ENCODE data around the gene PNPLA6. TPM values are rescaled to one million over a fixed set of nuclear protein-coding genes. Genes with fewer than 3 reads are reported as not detected.

The PNPLA6 gene
- total and polyA plus RNA-seq, 2 of the 8 experiments (the other 6 are each of a cell fraction or from before 2014, with no cell fraction given), result 55.1 to 121 TPM

- TF ChIP-seq POLR2AphosphoS5 (IDR thresholded peaks at IDR 0.05; ENCODE audit: low read depth, low read length) (peak; percentile 82), MAFK (IDR thresholded peaks at IDR 0.05; ENCODE audit: low read depth, low read length) (no peak), SP4 (IDR thresholded peaks at IDR 0.05; ENCODE audit: low read length) (peak; percentile 38; the same call in 1 of the 2 replicates), CBX8 (IDR thresholded peaks at IDR 0.05; ENCODE audit: borderline replicate concordance, low read depth, low read length) (no peak), EZH2 (IDR thresholded peaks at IDR 0.05; ENCODE audit: low read depth, low read length, severe bottlenecking) (no peak), JUN (IDR thresholded peaks at IDR 0.05; ENCODE audit: low read depth, low read length) (no peak), EGR1 (IDR thresholded peaks at IDR 0.05; ENCODE audit: borderline replicate concordance, low read depth, low read length) (no peak), CHD1 (IDR thresholded peaks at IDR 0.05; ENCODE audit: low read depth, low read length) (no peak), KDM4A (IDR thresholded peaks at IDR 0.05; ENCODE audit: low read depth, low read length, severe bottlenecking) (peak; percentile 25), KDM5A (IDR thresholded peaks at IDR 0.05; ENCODE audit: low read length) (no peak), YY1 (IDR thresholded peaks at IDR 0.05; ENCODE audit: low read depth, low read length) (peak; percentile 66; the same call in 1 of the 2 replicates)
- TF ChIP-seq, protein P1, sequence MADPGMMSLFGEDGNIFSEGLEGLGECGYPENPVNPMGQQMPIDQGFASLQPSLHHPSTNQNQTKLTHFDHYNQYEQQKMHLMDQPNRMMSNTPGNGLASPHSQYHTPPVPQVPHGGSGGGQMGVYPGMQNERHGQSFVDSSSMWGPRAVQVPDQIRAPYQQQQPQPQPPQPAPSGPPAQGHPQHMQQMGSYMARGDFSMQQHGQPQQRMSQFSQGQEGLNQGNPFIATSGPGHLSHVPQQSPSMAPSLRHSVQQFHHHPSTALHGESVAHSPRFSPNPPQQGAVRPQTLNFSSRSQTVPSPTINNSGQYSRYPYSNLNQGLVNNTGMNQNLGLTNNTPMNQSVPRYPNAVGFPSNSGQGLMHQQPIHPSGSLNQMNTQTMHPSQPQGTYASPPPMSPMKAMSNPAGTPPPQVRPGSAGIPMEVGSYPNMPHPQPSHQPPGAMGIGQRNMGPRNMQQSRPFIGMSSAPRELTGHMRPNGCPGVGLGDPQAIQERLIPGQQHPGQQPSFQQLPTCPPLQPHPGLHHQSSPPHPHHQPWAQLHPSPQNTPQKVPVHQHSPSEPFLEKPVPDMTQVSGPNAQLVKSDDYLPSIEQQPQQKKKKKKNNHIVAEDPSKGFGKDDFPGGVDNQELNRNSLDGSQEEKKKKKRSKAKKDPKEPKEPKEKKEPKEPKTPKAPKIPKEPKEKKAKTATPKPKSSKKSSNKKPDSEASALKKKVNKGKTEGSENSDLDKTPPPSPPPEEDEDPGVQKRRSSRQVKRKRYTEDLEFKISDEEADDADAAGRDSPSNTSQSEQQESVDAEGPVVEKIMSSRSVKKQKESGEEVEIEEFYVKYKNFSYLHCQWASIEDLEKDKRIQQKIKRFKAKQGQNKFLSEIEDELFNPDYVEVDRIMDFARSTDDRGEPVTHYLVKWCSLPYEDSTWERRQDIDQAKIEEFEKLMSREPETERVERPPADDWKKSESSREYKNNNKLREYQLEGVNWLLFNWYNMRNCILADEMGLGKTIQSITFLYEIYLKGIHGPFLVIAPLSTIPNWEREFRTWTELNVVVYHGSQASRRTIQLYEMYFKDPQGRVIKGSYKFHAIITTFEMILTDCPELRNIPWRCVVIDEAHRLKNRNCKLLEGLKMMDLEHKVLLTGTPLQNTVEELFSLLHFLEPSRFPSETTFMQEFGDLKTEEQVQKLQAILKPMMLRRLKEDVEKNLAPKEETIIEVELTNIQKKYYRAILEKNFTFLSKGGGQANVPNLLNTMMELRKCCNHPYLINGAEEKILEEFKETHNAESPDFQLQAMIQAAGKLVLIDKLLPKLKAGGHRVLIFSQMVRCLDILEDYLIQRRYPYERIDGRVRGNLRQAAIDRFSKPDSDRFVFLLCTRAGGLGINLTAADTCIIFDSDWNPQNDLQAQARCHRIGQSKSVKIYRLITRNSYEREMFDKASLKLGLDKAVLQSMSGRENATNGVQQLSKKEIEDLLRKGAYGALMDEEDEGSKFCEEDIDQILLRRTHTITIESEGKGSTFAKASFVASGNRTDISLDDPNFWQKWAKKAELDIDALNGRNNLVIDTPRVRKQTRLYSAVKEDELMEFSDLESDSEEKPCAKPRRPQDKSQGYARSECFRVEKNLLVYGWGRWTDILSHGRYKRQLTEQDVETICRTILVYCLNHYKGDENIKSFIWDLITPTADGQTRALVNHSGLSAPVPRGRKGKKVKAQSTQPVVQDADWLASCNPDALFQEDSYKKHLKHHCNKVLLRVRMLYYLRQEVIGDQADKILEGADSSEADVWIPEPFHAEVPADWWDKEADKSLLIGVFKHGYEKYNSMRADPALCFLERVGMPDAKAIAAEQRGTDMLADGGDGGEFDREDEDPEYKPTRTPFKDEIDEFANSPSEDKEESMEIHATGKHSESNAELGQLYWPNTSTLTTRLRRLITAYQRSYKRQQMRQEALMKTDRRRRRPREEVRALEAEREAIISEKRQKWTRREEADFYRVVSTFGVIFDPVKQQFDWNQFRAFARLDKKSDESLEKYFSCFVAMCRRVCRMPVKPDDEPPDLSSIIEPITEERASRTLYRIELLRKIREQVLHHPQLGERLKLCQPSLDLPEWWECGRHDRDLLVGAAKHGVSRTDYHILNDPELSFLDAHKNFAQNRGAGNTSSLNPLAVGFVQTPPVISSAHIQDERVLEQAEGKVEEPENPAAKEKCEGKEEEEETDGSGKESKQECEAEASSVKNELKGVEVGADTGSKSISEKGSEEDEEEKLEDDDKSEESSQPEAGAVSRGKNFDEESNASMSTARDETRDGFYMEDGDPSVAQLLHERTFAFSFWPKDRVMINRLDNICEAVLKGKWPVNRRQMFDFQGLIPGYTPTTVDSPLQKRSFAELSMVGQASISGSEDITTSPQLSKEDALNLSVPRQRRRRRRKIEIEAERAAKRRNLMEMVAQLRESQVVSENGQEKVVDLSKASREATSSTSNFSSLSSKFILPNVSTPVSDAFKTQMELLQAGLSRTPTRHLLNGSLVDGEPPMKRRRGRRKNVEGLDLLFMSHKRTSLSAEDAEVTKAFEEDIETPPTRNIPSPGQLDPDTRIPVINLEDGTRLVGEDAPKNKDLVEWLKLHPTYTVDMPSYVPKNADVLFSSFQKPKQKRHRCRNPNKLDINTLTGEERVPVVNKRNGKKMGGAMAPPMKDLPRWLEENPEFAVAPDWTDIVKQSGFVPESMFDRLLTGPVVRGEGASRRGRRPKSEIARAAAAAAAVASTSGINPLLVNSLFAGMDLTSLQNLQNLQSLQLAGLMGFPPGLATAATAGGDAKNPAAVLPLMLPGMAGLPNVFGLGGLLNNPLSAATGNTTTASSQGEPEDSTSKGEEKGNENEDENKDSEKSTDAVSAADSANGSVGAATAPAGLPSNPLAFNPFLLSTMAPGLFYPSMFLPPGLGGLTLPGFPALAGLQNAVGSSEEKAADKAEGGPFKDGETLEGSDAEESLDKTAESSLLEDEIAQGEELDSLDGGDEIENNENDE (IDR thresholded peaks at IDR 0.05; ENCODE audit: insufficient replicate concordance, low read length), result no peak
These were observed 46.7 kb upstream of the PNPLA6 start, which contains the start of gene PEX11G (continued) for GRCh38 chr19:7488736-7489353.

Measured in H1 (cell line).